Measurements from ENCODE around the gene FZD8.

FZD8 gene

DNA sequence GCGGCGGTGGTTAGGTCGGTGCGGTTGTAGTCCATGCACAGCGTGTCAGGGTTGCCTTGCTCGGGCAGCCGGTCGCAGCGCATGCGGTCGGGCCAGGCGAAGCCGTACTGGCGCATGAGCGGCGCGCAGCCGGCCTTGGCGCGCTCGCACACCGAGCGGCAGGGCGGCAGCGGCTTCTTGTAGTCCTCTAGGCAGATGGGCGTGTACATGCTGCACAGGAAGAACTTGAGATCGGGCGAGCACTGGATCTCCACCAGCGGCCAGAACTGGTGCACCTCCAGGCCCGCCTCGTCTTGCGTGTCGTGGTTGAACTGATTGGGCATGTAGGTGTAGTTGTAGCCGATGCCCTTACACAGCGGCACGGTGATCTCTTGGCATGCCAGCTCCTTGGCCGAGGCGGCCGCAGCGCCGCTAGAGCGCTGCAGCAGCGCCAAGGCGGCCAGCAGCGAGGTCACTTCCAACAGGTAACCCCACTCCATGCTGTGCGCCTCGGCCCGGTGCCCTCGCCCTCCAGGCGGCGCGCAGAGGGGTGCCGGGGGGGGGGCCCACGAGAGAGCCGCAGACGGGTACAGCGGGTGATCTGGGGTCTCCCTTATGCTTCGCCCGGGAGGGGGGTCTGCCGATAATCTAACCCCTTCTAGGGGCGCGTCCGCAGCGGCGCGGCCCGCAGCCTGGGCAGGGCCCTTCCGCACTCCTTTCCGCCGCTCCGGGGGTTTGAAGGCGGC is 983 bp downstream of the FZD8 start:
- DNase-seq, result peak; percentile 35

- DNase-seq, result peak; percentile 3
Measured at GRCh38 chr10:35640474-35640873, 1.6 kb downstream of the FZD8 start.

DNA sequence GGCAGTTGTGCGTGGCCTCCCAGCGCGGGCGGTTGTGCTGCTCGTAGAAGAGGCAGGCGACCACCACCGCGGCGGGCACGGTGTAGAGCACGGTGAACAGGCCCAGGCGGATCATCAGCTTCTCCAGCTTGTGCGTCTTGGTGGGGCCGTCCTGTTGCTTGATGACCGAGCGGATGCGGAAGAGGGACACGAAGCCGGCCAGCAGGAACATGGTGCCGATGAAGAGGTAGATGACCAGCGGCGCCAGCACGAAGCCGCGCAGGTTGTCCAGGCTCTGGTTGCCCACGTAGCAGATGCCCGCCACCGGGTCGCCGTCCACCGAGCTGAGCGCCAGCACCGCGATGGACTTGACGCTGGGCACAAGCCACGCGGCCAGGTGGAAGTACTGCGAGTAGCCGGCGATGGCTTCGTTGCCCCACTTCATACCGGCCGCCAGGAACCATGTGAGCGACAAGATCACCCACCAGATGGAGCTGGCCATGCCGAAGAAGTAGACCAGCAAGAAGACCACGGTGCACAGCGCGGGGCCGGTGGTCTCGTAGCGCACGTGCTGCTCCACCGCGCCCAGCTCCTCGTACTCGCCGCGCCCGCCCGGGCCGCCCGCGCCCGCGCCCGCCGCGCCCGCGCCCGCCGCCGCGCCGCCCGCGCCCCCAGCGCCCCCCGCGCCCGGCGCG is 2.2 kb downstream of the FZD8 start:
- DNase-seq, result no peak

DNA sequence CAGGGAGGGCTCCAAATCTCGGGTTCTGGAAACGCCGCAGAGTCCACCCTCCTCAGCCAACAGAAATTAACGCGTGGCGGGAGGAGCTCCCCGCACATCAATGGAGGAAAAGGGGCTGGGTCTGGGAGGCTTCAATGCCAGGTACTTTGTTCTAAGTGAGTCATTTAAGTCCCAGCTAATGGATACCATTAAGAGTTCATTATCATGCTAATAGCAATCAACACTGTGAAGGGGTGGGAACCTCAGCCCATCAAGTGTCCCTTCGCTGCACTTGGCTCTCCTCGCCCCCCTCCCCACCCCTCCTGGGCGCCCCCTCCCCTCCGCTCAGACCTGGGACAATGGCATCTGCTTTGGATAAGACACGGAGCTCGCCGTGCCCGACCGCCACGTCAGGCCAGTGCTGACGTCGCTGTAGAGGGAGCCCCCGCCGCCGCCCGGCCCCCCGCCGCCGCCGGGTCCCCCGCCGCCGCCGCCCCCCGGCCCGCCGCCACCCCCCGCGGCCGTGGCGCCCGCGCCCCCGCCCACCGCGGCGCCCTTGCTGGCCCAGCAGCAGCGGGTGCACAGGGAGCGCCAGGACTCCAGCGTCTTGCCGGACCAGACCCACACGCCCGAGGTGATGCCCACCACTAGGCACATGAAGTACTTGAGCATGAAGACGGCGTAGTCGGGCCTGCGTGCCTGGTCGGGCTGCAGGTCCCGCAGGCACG is 2.9 kb downstream of the FZD8 start:
- DNase-seq, result no peak

GRCh38 chr10:35638101-35638500 is 4.0 kb downstream of the FZD8 start:
- no peak for DNase-seq

- no peak for DNase-seq
Measured at GRCh38 chr10:35637462-35637861, 4.6 kb downstream of the FZD8 start.

GRCh38 chr10:35636956-35637355 is 5.1 kb downstream of the FZD8 start:
- DNase-seq, result no peak

DNA sequence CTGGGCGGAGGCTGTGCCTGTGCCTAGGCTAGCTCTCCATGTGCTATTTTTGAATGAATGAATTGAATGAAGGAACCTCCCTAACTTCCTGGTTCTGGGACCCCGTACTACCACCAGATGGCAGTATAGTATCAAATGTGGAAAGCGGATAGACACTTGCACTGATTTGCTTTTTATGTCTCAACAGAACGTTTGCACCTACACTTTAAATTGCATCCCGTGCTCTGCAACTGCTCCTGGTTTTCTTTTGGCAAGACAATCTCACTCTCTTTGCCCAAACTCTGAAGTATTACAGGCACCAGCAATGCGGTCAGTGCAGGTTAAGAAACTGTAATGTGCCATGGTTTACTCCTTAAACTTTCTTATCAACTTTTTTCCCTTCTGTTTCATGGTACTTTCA is 6.5 kb downstream of the FZD8 start:
- no peak for DNase-seq

GRCh38 chr10:35633006-35633980 is 8.8 kb downstream of the FZD8 start:
- DNase-seq, result no peak

DNA sequence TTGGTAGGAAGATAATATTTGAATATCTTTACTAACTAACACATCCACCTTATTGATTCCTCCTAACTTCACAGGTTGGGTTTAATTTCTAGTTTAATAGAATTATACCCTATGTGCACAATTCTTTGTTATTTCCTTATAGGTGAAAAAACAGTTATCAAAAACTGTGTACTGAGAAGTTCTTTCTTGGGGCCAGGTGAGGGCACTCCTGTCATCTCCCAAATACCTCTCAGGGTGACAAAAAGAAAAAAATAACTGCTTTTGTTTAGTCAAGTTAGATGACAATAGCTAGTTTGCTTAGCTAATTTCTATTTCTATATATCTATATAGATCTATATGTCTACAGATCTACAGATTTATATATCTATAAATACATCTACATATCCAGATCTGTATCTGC is 10.1 kb downstream of the FZD8 start:
- DNase-seq, result no peak

DNA sequence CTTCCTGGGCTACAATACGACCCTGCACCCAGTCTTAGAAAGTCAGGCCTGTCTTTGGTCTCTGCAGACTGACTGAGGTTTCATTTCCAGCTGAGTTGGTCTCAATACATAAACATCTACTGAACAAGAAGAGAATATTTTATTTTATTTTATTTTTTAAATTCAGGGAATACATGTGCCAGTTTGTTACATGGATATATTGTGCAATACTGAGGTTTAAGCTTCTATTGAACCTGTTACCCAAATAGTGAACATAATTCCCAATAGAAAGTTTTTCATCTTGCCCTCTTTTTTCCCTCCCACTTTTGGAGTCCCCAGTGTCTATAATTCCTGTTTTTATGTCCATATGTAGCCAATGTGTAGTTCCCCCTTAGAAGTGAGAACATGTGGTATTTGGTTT is 10.7 kb downstream of the FZD8 start:
- no peak for DNase-seq

GRCh38 chr10:35626971-35627507 is 15.1 kb downstream of the FZD8 start:
- DNase-seq, result no peak

- no peak for DNase-seq
Measured at GRCh38 chr10:35614312-35614711, 27.8 kb downstream of the FZD8 start.

DNA sequence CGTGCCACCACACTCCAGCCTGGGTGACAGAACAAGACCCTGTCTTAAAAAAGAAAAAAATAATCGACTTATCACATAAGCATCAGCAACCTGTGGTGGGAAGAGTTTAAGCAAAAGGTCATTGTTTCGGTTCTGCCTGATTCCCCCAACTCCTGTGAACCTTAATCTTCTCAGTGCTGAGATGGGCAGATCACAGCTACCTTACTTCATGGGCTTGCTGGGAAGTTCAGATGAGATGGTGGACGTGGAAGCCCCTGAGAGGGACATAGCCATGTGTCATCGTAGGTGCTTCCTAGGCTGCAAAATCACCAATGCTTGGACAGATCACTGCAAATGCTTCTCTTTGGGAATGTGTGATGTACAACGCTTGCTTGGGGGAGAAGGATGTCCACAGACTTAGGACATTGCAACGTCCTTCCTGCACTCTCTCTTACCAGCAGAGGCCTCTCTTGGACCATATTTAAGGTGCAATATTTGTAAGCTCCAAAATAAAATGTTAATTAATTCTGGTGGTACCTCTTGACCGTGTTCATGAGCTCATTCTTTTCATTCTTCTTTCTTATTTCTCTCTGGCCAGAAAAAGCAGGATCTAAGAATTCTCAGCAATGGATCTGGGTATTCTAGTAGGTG is 28.4 kb downstream of the FZD8 start:
- no peak for DNase-seq

DNA sequence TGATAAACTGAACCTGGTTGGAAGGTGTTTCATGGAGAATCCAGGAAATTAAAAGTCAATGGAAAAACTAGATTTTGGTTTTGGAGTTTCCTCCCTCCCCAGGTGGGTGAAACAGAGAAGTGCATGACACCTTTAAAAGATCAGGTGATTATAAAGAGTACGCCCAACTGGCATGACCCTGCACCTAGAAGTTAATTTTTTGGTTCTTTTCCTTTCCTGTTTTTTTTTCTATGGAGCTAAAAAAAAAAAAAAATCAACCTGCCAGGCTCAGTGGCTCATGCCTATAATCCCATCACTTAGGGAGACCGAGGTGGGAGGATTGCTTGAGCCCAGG is 29.0 kb downstream of the FZD8 start:
- no peak for DNase-seq

- DNase-seq, result no peak
Measured at GRCh38 chr10:35612385-35613106, 29.6 kb downstream of the FZD8 start.

DNA sequence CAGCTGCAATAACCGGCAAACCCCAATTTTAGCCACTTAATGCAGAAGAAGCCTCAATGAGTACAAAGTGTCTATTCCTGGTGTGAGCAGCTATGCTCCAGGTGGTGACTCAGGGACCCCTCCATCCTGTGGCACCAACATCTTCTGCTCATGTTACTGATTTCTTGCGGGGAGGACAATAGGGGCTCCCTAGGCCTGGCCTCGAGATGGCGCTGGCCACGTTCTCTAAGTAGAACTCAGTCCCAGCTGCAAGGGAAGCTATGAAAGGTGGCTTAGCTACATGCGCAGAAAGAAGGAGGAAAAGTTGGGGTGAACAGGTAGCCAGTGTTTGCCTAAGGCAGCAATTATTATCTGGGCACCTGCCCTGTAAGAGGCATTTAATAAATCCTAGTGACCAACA is 30.3 kb downstream of the FZD8 start:
- DNase-seq, result no peak

DNA sequence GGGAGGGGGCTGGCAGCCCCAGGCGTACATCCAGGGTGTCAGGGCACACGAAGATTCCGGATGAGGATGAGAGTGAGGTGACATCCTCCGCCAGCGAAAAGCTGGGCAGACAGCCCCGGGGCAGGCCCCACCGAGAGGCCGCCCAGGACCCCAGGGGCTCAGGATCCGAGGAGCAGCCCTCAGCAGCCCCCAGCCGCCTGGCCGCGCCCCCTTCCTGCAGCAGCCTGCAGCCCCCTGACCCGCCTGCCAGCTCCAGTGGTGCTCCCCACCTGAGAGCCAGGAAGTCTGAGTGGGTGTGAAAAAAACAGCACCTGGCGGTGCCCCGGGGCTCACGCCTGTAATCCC is 33.8 kb downstream of the FZD8 start:
- DNase-seq, result no peak

- no peak for DNase-seq
Measured at GRCh38 chr10:35607475-35608327, 34.4 kb downstream of the FZD8 start.

GRCh38 chr10:35606430-35606829 is 35.7 kb downstream of the FZD8 start:
- DNase-seq, result no peak

- no peak for DNase-seq
Measured at GRCh38 chr10:35605191-35605590, 36.9 kb downstream of the FZD8 start, which contains the start of gene GJD4. Gene GJD4, plus strand, starts transcription at chr10:35605341. Its CDS starts 227 bp downstream, at chr10:35605568.
